T47D (cell line): Measurements from ENCODE around the gene AHRR.
"Not testable (repeated sequence)": the region's sequence is repeated elsewhere in the genome, so short reads cannot be mapped to it uniquely, and the experiment has no call there.

Source experiments
- DNase-seq, 2 experiments: peaks; one replicate each; pipeline versions ENCODE4 v3.0.0 to v3.0.0-alpha.2; 2011 to 2012; ENCODE audit warnings: low read depth in 1 of 2, low spot score in 1 of 2
- JUND ChIP-seq: IDR thresholded peaks from 2 replicates; pipeline ENCODE4 v1.6.1; 2012; ENCODE audit warnings: low read depth
- in situ Hi-C: cut with HindIII; loops from 2 replicates; pipeline ENCODE4 v1.10.0; 2016; ENCODE audit warnings: low sequenced_read_pairs, low pct_unique_long_range_greater_than_20kb

AHRR gene

GRCh38 chr5:321230-321725 is at the start of gene AHRR:
AHRR (plus strand) TSS chr5:321714; CDS start chr5:343903, 22,189 bp downstream.
- TF ChIP-seq JUND: no peak

GRCh38 chr5:271828-272167 is 49.7 kb upstream of the AHRR start:
- in situ Hi-C loops, DNase-seq: not testable (repeated sequence)

More at GRCh38 chr5:321230-321725, at the start of gene AHRR:
- in situ Hi-C loops: no loop called here
- DNase-seq: peak; percentile 89 to 99

- DNase-seq, in situ Hi-C loops: not testable (repeated sequence)
Observed at GRCh38 chr5:273091-273490, 48.4 kb upstream of the AHRR start.

- in situ Hi-C loops, DNase-seq: not testable (repeated sequence)
Observed at GRCh38 chr5:273491-273890, 48.0 kb upstream of the AHRR start.

- DNase-seq, in situ Hi-C loops: not testable (repeated sequence)
Observed at GRCh38 chr5:274346-274745, 47.2 kb upstream of the AHRR start.

GRCh38 chr5:278646-279045 is 42.9 kb upstream of the AHRR start:
- DNase-seq: no peak
- in situ Hi-C loops: no loop called here
- no peak for TF ChIP-seq JUND

GRCh38 chr5:279051-279665 is 42.4 kb upstream of the AHRR start:
- in situ Hi-C loops, DNase-seq: not testable (repeated sequence)

- no peak for DNase-seq
- in situ Hi-C loops: no loop called here
- no peak for TF ChIP-seq JUND
Observed at GRCh38 chr5:285991-286557, 35.4 kb upstream of the AHRR start.

GRCh38 chr5:290200-290599 is 31.3 kb upstream of the AHRR start:
- DNase-seq, in situ Hi-C loops: not testable (repeated sequence)

GRCh38 chr5:291345-291744 is 30.2 kb upstream of the AHRR start:
- in situ Hi-C loops, DNase-seq: not testable (repeated sequence)

- in situ Hi-C loops, DNase-seq: not testable (repeated sequence)
Observed at GRCh38 chr5:294788-295187, 26.7 kb upstream of the AHRR start.

- DNase-seq, in situ Hi-C loops: not testable (repeated sequence)
Observed at GRCh38 chr5:296207-296606, 25.3 kb upstream of the AHRR start.

GRCh38 chr5:296954-297353 is 24.6 kb upstream of the AHRR start:
- DNase-seq, in situ Hi-C loops: not testable (repeated sequence)

- DNase-seq, in situ Hi-C loops: not testable (repeated sequence)
Observed at GRCh38 chr5:297448-297847, 24.1 kb upstream of the AHRR start.

- in situ Hi-C loops, DNase-seq: not testable (repeated sequence)
Observed at GRCh38 chr5:297991-298736, 23.4 kb upstream of the AHRR start.
